ENCODE data around the gene ACTR3C. TPM values are rescaled to one million over a fixed set of nuclear protein-coding genes. Genes with fewer than 3 reads are reported as not detected.

The ACTR3C gene
- total and polyA plus RNA-seq, 10 of the 15 experiments (the other 5 are each of a cell fraction or from before 2014, with no cell fraction given) = 2.0 to 10.2 (median 6.3) TPM

DNA sequence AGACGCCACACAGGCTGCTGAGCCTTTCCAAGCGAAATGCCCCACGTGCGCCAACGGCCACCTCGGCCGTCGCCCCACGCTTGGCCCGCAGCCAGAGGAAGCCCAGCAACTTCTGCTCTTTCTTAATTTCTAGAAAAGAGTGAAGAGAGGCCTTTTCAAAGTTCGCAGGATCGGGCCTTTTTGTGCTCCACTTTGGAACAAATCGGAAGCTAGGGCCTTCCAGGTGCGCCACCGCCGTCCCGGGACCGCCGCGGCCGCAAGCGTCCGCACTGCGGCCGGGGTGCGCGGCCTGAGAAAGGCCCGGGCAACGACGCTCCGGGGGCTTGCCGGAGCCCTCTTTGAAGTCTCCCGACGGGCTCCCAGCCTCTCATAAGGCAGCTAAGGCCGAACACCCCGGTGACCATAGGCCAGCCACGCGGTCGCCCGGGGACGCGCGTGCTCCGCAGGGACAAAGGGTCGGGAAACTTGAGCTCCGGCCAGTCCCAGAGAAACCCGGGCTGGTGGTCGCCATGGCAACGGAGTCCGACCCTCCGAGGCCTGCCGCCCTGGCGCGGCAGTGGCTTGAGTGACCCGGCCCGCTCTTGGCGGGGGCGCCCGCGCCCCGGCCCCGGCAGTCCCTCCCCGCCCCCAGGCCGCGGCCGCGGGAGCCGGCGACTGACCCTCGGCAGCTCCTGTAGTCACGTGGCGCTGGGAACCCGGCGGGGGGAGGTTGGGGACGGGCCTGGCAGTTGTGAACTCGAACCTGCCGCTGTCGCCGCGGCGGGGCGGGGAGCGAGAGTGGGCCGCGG is 44.9 kb upstream of the ACTR3C start, which contains the start of gene REPIN1 (continued):
- TF ChIP-seq ATF2 (IDR thresholded peaks at IDR 0.05; ENCODE audit: low read length) = no peak
- TF ChIP-seq, protein P1, sequence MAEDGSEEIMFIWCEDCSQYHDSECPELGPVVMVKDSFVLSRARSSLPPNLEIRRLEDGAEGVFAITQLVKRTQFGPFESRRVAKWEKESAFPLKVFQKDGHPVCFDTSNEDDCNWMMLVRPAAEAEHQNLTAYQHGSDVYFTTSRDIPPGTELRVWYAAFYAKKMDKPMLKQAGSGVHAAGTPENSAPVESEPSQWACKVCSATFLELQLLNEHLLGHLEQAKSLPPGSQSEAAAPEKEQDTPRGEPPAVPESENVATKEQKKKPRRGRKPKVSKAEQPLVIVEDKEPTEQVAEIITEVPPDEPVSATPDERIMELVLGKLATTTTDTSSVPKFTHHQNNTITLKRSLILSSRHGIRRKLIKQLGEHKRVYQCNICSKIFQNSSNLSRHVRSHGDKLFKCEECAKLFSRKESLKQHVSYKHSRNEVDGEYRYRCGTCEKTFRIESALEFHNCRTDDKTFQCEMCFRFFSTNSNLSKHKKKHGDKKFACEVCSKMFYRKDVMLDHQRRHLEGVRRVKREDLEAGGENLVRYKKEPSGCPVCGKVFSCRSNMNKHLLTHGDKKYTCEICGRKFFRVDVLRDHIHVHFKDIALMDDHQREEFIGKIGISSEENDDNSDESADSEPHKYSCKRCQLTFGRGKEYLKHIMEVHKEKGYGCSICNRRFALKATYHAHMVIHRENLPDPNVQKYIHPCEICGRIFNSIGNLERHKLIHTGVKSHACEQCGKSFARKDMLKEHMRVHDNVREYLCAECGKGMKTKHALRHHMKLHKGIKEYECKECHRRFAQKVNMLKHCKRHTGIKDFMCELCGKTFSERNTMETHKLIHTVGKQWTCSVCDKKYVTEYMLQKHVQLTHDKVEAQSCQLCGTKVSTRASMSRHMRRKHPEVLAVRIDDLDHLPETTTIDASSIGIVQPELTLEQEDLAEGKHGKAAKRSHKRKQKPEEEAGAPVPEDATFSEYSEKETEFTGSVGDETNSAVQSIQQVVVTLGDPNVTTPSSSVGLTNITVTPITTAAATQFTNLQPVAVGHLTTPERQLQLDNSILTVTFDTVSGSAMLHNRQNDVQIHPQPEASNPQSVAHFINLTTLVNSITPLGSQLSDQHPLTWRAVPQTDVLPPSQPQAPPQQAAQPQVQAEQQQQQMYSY (CRISPR knock-in tag; IDR thresholded peaks at IDR 0.05) = no peak
- TF ChIP-seq DPF2 (IDR thresholded peaks at IDR 0.05) = peak; percentile 73
- TF ChIP-seq, protein P2, sequence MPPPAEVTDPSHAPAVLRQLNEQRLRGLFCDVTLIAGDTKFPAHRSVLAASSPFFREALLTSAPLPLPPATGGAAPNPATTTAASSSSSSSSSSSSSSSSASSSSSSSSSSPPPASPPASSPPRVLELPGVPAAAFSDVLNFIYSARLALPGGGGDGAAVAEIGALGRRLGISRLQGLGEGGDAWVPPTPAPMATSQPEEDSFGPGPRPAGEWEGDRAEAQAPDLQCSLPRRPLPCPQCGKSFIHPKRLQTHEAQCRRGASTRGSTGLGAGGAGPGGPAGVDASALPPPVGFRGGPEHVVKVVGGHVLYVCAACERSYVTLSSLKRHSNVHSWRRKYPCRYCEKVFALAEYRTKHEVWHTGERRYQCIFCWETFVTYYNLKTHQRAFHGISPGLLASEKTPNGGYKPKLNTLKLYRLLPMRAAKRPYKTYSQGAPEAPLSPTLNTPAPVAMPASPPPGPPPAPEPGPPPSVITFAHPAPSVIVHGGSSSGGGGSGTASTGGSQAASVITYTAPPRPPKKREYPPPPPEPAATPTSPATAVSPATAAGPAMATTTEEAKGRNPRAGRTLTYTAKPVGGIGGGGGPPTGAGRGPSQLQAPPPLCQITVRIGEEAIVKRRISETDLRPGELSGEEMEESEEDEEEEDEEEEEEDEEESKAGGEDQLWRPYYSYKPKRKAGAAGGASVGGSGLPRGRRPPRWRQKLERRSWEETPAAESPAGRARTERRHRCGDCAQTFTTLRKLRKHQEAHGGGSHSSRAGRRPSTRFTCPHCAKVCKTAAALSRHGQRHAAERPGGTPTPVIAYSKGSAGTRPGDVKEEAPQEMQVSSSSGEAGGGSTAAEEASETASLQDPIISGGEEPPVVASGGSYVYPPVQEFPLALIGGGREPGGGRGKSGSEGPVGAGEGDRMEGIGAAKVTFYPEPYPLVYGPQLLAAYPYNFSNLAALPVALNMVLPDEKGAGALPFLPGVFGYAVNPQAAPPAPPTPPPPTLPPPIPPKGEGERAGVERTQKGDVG (CRISPR knock-in tag; IDR thresholded peaks at IDR 0.05) = no peak
- TF ChIP-seq STAT1 (conservative IDR thresholded peaks at IDR 0.05) = no peak
- no peak for TF ChIP-seq TBL1XR1 (IDR thresholded peaks at IDR 0.05; ENCODE audit: low read depth, low read length)
- TF ChIP-seq, protein P3, sequence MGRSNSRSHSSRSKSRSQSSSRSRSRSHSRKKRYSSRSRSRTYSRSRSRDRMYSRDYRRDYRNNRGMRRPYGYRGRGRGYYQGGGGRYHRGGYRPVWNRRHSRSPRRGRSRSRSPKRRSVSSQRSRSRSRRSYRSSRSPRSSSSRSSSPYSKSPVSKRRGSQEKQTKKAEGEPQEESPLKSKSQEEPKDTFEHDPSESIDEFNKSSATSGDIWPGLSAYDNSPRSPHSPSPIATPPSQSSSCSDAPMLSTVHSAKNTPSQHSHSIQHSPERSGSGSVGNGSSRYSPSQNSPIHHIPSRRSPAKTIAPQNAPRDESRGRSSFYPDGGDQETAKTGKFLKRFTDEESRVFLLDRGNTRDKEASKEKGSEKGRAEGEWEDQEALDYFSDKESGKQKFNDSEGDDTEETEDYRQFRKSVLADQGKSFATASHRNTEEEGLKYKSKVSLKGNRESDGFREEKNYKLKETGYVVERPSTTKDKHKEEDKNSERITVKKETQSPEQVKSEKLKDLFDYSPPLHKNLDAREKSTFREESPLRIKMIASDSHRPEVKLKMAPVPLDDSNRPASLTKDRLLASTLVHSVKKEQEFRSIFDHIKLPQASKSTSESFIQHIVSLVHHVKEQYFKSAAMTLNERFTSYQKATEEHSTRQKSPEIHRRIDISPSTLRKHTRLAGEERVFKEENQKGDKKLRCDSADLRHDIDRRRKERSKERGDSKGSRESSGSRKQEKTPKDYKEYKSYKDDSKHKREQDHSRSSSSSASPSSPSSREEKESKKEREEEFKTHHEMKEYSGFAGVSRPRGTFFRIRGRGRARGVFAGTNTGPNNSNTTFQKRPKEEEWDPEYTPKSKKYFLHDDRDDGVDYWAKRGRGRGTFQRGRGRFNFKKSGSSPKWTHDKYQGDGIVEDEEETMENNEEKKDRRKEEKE (IDR thresholded peaks at IDR 0.05) = no peak
- no peak for TF ChIP-seq RFX5 (IDR thresholded peaks at IDR 0.05; ENCODE audit: low read depth, low read length)
- no peak for TF ChIP-seq EZH2 (IDR thresholded peaks at IDR 0.05; ENCODE audit: borderline replicate concordance, control insufficient read depth, low read depth, low read length)
- TF ChIP-seq PAX5 (IDR thresholded peaks at IDR 0.05; ENCODE audit: borderline replicate concordance, low read depth, low read length) = peak; percentile 41; the same call in 1 of the 2 replicates
- no peak for TF ChIP-seq SREBF2 (IDR thresholded peaks at IDR 0.05; ENCODE audit: low read length)
- peak; percentile 88 for TF ChIP-seq SMAD1 (IDR thresholded peaks at IDR 0.05; ENCODE audit: low read depth, partially characterized antibody)
- TF ChIP-seq IKZF2 (IDR thresholded peaks at IDR 0.05) = peak in 1 of 2 experiments; percentile 89; a peak in 1 of 4 replicates
- TF ChIP-seq, protein P4, sequence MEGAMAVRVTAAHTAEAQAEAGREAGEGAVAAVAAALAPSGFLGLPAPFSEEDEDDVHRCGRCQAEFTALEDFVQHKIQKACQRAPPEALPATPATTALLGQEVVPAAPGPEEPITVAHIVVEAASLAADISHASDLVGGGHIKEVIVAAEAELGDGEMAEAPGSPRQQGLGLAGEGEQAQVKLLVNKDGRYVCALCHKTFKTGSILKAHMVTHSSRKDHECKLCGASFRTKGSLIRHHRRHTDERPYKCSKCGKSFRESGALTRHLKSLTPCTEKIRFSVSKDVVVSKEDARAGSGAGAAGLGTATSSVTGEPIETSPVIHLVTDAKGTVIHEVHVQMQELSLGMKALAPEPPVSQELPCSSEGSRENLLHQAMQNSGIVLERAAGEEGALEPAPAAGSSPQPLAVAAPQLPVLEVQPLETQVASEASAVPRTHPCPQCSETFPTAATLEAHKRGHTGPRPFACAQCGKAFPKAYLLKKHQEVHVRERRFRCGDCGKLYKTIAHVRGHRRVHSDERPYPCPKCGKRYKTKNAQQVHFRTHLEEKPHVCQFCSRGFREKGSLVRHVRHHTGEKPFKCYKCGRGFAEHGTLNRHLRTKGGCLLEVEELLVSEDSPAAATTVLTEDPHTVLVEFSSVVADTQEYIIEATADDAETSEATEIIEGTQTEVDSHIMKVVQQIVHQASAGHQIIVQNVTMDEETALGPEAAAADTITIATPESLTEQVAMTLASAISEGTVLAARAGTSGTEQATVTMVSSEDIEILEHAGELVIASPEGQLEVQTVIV (IDR thresholded peaks at IDR 0.05; ENCODE audit: borderline replicate concordance, partially characterized antibody) = no peak
- no peak for TF ChIP-seq HDAC2 (IDR thresholded peaks at IDR 0.05)
